ENCODE measurements around the gene CENPV.

The CENPV gene

GRCh38 chr17:16358394-16358793 is 5.1 kb upstream of the CENPV start:
- Histone ChIP-seq H3K9me3 (ENCODE audit: control insufficient read depth, low read length) (no peaks in the 10 kb centered on the region), H3K27ac (ENCODE audit: low read depth, low read length, severe bottlenecking) (no peak overlapping the region), H3K4me1 (ENCODE audit: control insufficient read depth, insufficient read depth, low read length, poor library complexity, severe bottlenecking) (no peaks in the 10 kb centered on the region), H3K36me3 (ENCODE audit: control insufficient read depth, insufficient read depth, low read length) (no peaks in the 10 kb centered on the region), H3K4me3 (ENCODE audit: extremely low read depth, insufficient read depth, low read length, poor library complexity, severe bottlenecking) (no peak overlapping the region)

GRCh38 chr17:16354585-16354984 is 1.3 kb upstream of the CENPV start:
- H3K4me1 ChIP-seq (ENCODE audit: control insufficient read depth, insufficient read depth, low read length, poor library complexity, severe bottlenecking) = peaks cover 2% of the 10 kb centered on the region
- no peaks in the 10 kb centered on the region for H3K9me3 ChIP-seq (ENCODE audit: control insufficient read depth, low read length)
- no peak overlapping the region for H3K27ac ChIP-seq (ENCODE audit: low read depth, low read length, severe bottlenecking)
- WGBS, 2 experiments (ENCODE audit: insufficient coverage in 2 of 2) = 80 to 90% methylated on average over 1 to 2 of the region's 14 CpGs
- H3K36me3 ChIP-seq (ENCODE audit: control insufficient read depth, insufficient read depth, low read length) = peaks cover 12% of the 10 kb centered on the region
- no peak overlapping the region for H3K4me3 ChIP-seq (ENCODE audit: extremely low read depth, insufficient read depth, low read length, poor library complexity, severe bottlenecking)

- Histone ChIP-seq H3K36me3 (ENCODE audit: control insufficient read depth, insufficient read depth, low read length) (peaks cover 29% of the 10 kb centered on the region), H3K4me1 (ENCODE audit: control insufficient read depth, insufficient read depth, low read length, poor library complexity, severe bottlenecking) (peaks cover 2% of the 10 kb centered on the region), H3K4me3 (ENCODE audit: extremely low read depth, insufficient read depth, low read length, poor library complexity, severe bottlenecking) (peak overlapping the region; percentile 73), H3K27ac (ENCODE audit: low read depth, low read length, severe bottlenecking) (peak overlapping the region; percentile 83), H3K9me3 (ENCODE audit: control insufficient read depth, low read length) (no peaks in the 10 kb centered on the region)
- WGBS, 2 experiments (ENCODE audit: insufficient coverage in 2 of 2) = 0 to 1% methylated on average over 52 to 73 of the region's 75 CpGs
These were observed 477 bp downstream of the CENPV start for GRCh38 chr17:16352667-16353316.

- WGBS, 2 experiments (ENCODE audit: insufficient coverage in 2 of 2) = 0% methylated on average over 21 to 22 of the region's 25 CpGs
- Histone ChIP-seq H3K9me3 (ENCODE audit: control insufficient read depth, low read length) (no peaks in the 10 kb centered on the region), H3K4me1 (ENCODE audit: control insufficient read depth, insufficient read depth, low read length, poor library complexity, severe bottlenecking) (peaks cover 2% of the 10 kb centered on the region), H3K27ac (ENCODE audit: low read depth, low read length, severe bottlenecking) (peak overlapping the region; percentile 83), H3K36me3 (ENCODE audit: control insufficient read depth, insufficient read depth, low read length) (peaks cover 32% of the 10 kb centered on the region), H3K4me3 (ENCODE audit: extremely low read depth, insufficient read depth, low read length, poor library complexity, severe bottlenecking) (peak overlapping the region; percentile 73)
These were observed 984 bp downstream of the CENPV start for GRCh38 chr17:16352303-16352666.

- WGBS, 2 experiments (ENCODE audit: insufficient coverage in 2 of 2) = 3 to 20% methylated on average over 3 to 5 of the region's 10 CpGs
- H3K27ac ChIP-seq (ENCODE audit: low read depth, low read length, severe bottlenecking) = no peak overlapping the region
These were observed 1.4 kb downstream of the CENPV start for GRCh38 chr17:16351831-16352230.

GRCh38 chr17:16349431-16349830 is 3.8 kb downstream of the CENPV start:
- H3K36me3 ChIP-seq (ENCODE audit: control insufficient read depth, insufficient read depth, low read length) = peaks cover 56% of the 10 kb centered on the region
- 92 to 100% methylated on average over 4 to 5 of the region's 5 CpGs for WGBS, 2 experiments (ENCODE audit: insufficient coverage in 2 of 2)

More at GRCh38 chr17:16351831-16352230, 1.4 kb downstream of the CENPV start:
- H3K4me3 ChIP-seq (ENCODE audit: extremely low read depth, insufficient read depth, low read length, poor library complexity, severe bottlenecking) = peak overlapping the region; percentile 73
- H3K4me1 ChIP-seq (ENCODE audit: control insufficient read depth, insufficient read depth, low read length, poor library complexity, severe bottlenecking) = peaks cover 2% of the 10 kb centered on the region
- H3K36me3 ChIP-seq (ENCODE audit: control insufficient read depth, insufficient read depth, low read length) = peaks cover 37% of the 10 kb centered on the region
- H3K9me3 ChIP-seq (ENCODE audit: control insufficient read depth, low read length) = no peaks in the 10 kb centered on the region

GRCh38 chr17:16348586-16348985 is 4.7 kb downstream of the CENPV start:
- Histone ChIP-seq H3K9me3 (ENCODE audit: control insufficient read depth, low read length) (no peaks in the 10 kb centered on the region), H3K4me1 (ENCODE audit: control insufficient read depth, insufficient read depth, low read length, poor library complexity, severe bottlenecking) (peaks cover 2% of the 10 kb centered on the region), H3K4me3 (ENCODE audit: extremely low read depth, insufficient read depth, low read length, poor library complexity, severe bottlenecking) (no peak overlapping the region), H3K27ac (ENCODE audit: low read depth, low read length, severe bottlenecking) (no peak overlapping the region), H3K36me3 (ENCODE audit: control insufficient read depth, insufficient read depth, low read length) (peaks cover 64% of the 10 kb centered on the region)
- WGBS, 2 experiments (ENCODE audit: insufficient coverage in 2 of 2) = 97 to 98% methylated on average over 4 to 6 of the region's 6 CpGs

More at GRCh38 chr17:16349431-16349830, 3.8 kb downstream of the CENPV start:
- H3K4me3 ChIP-seq (ENCODE audit: extremely low read depth, insufficient read depth, low read length, poor library complexity, severe bottlenecking) = no peak overlapping the region
- no peak overlapping the region for H3K27ac ChIP-seq (ENCODE audit: low read depth, low read length, severe bottlenecking)
- no peaks in the 10 kb centered on the region for H3K9me3 ChIP-seq (ENCODE audit: control insufficient read depth, low read length)
- H3K4me1 ChIP-seq (ENCODE audit: control insufficient read depth, insufficient read depth, low read length, poor library complexity, severe bottlenecking) = peaks cover 2% of the 10 kb centered on the region

GRCh38 chr17:16346721-16347271 is 6.5 kb downstream of the CENPV start:
- 97 to 100% methylated on average over 4 of the region's 6 CpGs for WGBS, 2 experiments (ENCODE audit: insufficient coverage in 2 of 2)
- Histone ChIP-seq H3K27ac (ENCODE audit: low read depth, low read length, severe bottlenecking) (no peak overlapping the region), H3K36me3 (ENCODE audit: control insufficient read depth, insufficient read depth, low read length) (peaks cover 80% of the 10 kb centered on the region), H3K4me1 (ENCODE audit: control insufficient read depth, insufficient read depth, low read length, poor library complexity, severe bottlenecking) (peaks cover 2% of the 10 kb centered on the region), H3K4me3 (ENCODE audit: extremely low read depth, insufficient read depth, low read length, poor library complexity, severe bottlenecking) (no peak overlapping the region), H3K9me3 (ENCODE audit: control insufficient read depth, low read length) (no peaks in the 10 kb centered on the region)

- H3K27ac ChIP-seq (ENCODE audit: low read depth, low read length, severe bottlenecking) = no peak overlapping the region
- H3K36me3 ChIP-seq (ENCODE audit: control insufficient read depth, insufficient read depth, low read length) = peaks cover 78% of the 10 kb centered on the region
- H3K4me3 ChIP-seq (ENCODE audit: extremely low read depth, insufficient read depth, low read length, poor library complexity, severe bottlenecking) = no peak overlapping the region
- 92 to 100% methylated on average over 3 to 5 of the region's 5 CpGs for WGBS, 2 experiments (ENCODE audit: insufficient coverage in 2 of 2)
- H3K9me3 ChIP-seq (ENCODE audit: control insufficient read depth, low read length) = no peaks in the 10 kb centered on the region
- H3K4me1 ChIP-seq (ENCODE audit: control insufficient read depth, insufficient read depth, low read length, poor library complexity, severe bottlenecking) = no peaks in the 10 kb centered on the region
These were observed 7.7 kb downstream of the CENPV start for GRCh38 chr17:16345565-16345964.

GRCh38 chr17:16343569-16343968 is 9.7 kb downstream of the CENPV start:
- no peaks in the 10 kb centered on the region for H3K4me1 ChIP-seq (ENCODE audit: control insufficient read depth, insufficient read depth, low read length, poor library complexity, severe bottlenecking)
- no peak overlapping the region for H3K27ac ChIP-seq (ENCODE audit: low read depth, low read length, severe bottlenecking)
- H3K36me3 ChIP-seq (ENCODE audit: control insufficient read depth, insufficient read depth, low read length) = peaks cover 58% of the 10 kb centered on the region
- H3K4me3 ChIP-seq (ENCODE audit: extremely low read depth, insufficient read depth, low read length, poor library complexity, severe bottlenecking) = no peak overlapping the region
- no peaks in the 10 kb centered on the region for H3K9me3 ChIP-seq (ENCODE audit: control insufficient read depth, low read length)
- WGBS, 2 experiments (ENCODE audit: insufficient coverage in 2 of 2) = no CpG with 5 or more reads among the region's 3 CpGs

GRCh38 chr17:16342979-16343378 is 10.3 kb downstream of the CENPV start:
- Histone ChIP-seq H3K4me1 (ENCODE audit: control insufficient read depth, insufficient read depth, low read length, poor library complexity, severe bottlenecking) (no peaks in the 10 kb centered on the region), H3K27ac (ENCODE audit: low read depth, low read length, severe bottlenecking) (no peak overlapping the region), H3K4me3 (ENCODE audit: extremely low read depth, insufficient read depth, low read length, poor library complexity, severe bottlenecking) (no peak overlapping the region), H3K9me3 (ENCODE audit: control insufficient read depth, low read length) (no peaks in the 10 kb centered on the region), H3K36me3 (ENCODE audit: control insufficient read depth, insufficient read depth, low read length) (peaks cover 52% of the 10 kb centered on the region)
- WGBS, 2 experiments (ENCODE audit: insufficient coverage in 2 of 2) = 98 to 100% methylated on average over 4 of the region's 4 CpGs

All from mesodermal cell (in vitro differentiated cells).